ENCODE data around the gene ACOT8.

DNA sequence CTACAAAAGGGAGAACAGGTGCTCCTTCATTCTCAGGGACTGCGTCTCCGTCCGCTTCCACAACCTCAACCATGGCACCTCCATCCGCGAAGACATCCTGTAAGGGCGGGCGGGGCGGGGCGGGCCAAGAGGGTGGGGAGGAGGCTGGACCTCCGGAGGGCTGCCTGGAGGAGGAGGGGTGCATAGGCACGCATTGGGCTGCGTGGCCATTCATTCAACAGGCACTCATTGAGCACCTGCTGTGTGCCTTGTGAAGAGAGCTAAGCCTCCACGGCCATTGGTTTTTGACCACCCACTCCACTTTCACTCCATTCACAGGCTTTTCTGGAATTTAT is 657 bp upstream of the ACOT8 start:
- TF ChIP-seq EZH2 (IDR thresholded peaks at IDR 0.05; ENCODE audit: insufficient read depth, poor library complexity, severe bottlenecking) (no peak), EZH2phosphoT487 (IDR thresholded peaks at IDR 0.05; ENCODE audit: insufficient read depth, low read depth) (no peak)

All from GM23248 (cell line).